NK-92 (cell line): ENCODE data around the gene ROCK2.
"Not testable (repeated sequence)": the region's sequence is repeated elsewhere in the genome, so short reads cannot be mapped to it uniquely, and the experiment has no call there.

ENCODE experiments used
- DNase-seq: peaks from one replicate; lab custom pipeline; 2025; ENCODE audit not compliant: unreplicated experiment; lab: John Stamatoyannopoulos, UW

Gene ROCK2

DNA sequence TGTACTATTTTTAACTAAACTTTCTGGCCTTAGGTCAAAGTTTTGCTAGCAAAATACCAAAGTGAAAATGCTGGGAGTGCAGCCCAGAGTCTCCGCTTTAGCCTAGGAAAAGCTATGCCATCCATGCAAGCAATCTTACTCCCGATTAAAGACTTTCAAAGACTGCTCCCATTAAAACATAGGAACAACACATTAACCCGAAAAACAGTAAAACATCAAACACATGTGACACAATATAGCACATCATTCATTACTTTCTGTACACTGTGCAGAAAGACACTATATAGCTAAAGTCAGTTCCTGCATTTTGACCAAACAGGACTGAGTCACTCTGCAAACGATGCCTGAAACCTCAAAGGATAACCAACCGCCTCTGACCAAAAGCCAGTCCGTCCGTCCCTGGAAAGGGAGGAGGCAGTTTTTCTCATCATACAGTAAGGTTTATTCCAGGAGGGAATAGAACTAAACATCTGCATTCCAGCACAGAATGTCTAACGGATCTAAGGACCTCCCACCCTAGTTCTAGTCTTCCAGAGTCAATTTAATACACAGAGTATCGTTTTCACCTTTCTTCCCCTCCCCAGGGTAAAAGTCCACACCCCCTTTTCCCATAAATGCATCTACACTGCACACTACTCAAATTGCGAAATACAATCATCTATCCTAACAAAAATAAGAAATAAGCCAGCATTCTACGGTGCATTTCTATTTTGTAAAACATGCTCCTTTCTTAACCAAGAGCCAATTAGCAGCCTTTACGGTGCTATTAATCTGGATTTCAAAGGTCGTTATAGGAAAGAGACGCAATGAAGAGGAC, 1.7 kb downstream of the ROCK2 start:
- DNase-seq: no peak

- no peak for DNase-seq
Measured at GRCh38 chr2:11340717-11341116, 3.7 kb downstream of the ROCK2 start.

- DNase-seq: no peak
Measured at GRCh38 chr2:11339508-11340083, 4.8 kb downstream of the ROCK2 start.

GRCh38 chr2:11338580-11338979, 5.9 kb downstream of the ROCK2 start:
- no peak for DNase-seq

GRCh38 chr2:11337909-11338308, 6.5 kb downstream of the ROCK2 start:
- no peak for DNase-seq

DNA sequence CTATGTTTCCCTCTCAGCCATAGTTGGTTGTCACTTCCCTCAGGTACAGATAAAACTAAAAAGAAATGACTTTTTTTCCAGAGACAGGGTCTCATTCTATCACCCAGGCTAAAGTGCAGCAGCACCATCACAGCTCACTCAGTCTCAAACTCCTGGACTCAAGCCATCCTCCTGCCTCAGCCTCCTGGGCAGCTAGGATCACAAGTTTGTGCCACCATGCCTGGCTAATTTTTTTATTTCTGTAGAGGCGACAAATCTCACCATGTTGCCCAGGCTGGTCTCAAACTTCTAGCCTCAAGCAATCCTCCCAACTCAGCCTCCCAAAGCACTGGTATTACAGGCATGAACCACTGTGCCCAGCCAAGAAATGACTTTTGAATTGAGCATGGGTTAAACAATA, 8.2 kb downstream of the ROCK2 start:
- no peak for DNase-seq

GRCh38 chr2:11333427-11334183, 10.8 kb downstream of the ROCK2 start:
- no peak for DNase-seq

DNA sequence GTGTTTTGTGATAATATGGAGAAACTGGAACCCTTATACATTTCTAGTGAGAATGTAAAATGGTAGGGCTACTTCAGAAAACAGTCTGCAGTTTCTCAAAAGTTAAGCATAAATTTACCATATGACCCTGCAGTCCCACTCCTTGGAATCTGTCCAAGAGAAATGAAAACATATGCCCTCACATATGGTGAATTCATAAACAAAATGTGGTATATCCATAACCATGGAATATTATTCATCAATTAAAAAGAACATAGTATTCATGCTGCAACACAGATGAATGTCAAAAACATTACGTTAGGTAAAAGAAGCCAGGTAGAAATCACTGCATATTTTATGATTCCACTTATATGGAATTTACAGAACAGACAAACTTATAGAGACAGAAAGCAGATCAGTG, 11.8 kb downstream of the ROCK2 start:
- no peak for DNase-seq

- no peak for DNase-seq
Measured at GRCh38 chr2:11330457-11331142, 13.8 kb downstream of the ROCK2 start.

DNA sequence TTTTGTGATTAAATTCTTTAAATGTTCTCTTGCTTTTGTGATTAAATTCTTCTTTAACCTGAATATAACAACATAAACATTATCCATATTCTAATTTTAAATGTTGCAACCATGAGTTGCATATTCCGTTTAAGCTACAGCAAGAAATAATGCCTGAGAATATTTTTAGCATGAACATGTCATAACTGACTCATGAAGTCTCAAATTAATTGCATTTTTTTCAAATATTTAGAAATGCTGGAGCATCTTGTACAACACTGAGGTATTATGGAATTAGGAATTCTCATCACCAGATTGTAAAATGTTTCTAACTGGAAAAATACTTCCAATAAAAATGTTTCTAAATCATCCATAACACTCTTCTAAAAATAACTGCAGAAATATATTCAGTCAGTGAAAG, 14.7 kb downstream of the ROCK2 start:
- DNase-seq: no peak

DNA sequence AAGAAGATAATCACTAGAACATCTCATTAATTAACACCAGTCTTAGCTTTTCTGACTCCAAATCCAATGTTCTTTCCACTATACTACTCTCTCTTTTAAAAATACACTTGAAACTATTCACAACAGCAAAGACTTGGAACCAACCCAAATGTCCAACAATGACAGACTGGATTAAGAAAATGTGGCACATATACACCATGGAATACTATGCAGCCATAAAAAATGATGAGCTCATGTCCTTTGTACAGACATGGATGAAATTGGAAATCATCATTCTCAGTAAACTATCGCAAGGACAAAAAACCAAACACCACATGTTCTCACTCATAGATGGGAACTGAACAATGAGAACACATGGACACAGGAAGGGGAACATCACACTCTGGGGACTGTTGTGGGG, 15.9 kb downstream of the ROCK2 start:
- not testable (repeated sequence) for DNase-seq

DNA sequence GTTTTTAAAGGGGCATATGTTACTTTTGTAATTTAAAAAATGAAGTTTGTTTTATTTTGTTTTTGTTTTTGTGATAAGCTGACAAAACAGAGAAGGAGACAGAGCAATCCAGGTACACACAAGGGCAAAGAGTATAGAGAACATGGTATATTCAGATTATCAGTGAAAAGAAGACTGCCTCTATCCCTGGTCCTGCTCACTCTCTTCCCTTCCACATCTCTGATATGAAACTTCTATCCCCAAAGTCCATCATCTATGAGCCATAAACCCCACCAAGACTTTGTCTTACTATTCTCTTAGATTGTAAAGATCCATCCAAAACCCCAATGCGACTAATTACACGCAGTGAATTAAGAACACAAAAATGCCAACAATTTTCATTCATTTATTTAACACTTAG, 16.6 kb downstream of the ROCK2 start:
- DNase-seq: no peak

DNA sequence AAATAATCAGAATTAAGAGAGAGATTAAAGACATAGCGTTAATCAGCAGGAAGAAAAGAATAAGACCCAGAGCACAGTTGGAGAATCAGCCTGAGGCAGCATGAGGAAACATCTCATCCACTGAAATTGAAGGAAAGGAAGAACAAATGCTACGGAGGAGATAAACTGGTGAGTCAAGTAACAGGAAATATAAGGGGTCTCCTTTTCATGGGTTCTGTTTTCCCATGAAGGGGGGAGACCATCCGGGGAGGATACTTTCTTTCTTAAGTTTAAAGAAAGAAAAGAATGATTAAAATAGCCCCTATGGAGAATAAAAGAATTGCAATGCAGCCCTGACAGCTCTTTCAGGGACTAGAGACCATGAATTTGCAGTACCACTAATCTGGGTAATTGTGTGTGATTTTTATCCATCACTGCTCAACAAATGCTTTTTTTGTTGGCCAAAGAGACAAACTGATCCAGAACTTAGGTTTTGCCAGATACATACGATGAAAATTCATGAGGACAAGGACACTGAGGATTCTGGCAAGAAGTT, 17.7 kb downstream of the ROCK2 start:
- no peak for DNase-seq

- no peak for DNase-seq
Measured at GRCh38 chr2:11325961-11326676, 18.3 kb downstream of the ROCK2 start.

GRCh38 chr2:11321847-11322246, 22.6 kb downstream of the ROCK2 start:
- no peak for DNase-seq

DNA sequence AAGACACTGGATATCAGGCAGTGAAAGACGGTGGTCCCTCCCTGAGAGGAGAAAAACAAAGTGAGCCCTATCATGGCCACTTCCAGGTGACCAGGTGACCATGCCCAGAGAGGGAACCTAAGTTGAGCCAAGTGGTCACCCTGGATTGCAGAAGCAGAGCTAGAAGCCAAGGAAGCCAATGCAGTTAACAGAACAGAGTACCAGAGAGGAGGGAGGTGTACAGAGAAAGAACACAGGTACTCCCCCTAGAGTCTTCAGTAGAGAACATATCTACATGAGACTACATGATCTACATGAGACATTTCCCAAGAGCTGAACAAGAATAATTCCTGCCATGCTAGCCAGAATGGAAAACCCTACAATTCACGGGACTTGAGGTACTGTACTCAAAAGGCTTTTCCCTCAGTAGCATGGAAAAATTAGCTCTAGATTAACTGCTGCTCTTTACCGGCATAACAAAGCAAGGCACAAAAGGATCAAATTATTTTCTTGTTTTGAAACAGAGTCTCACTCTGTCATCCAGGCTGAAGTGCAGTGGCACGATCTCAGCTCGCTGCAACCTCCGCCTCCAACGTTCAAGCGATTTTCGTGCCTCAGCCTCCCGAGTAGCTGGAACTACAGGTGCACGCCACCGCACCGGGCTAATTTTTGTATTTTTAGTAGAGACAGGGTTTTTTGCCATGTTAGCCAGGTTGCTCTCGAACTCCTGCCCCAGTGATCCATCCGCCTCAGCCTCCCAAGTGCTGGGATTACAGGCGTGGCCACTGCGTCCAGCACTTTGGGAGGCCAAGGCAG, 23.5 kb downstream of the ROCK2 start:
- DNase-seq: no peak

DNA sequence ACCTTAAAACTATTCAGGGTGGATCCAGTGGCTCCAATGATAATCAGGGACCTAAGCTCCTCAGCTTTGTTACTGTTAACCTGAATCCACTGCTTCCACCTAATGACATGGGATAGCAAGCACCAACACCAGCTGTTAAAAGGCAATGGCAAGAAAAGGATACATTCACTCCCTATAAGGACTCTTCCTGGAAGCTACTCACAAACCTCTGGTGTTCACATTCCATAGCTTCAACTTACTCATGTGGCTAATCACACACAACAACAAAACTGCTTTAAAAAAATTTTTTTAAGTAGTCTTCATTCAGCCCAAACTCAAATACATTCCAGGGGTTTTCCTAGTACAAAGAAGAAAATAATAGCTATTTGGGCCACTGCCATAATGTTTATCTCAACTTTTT, 24.5 kb downstream of the ROCK2 start:
- no peak for DNase-seq

DNA sequence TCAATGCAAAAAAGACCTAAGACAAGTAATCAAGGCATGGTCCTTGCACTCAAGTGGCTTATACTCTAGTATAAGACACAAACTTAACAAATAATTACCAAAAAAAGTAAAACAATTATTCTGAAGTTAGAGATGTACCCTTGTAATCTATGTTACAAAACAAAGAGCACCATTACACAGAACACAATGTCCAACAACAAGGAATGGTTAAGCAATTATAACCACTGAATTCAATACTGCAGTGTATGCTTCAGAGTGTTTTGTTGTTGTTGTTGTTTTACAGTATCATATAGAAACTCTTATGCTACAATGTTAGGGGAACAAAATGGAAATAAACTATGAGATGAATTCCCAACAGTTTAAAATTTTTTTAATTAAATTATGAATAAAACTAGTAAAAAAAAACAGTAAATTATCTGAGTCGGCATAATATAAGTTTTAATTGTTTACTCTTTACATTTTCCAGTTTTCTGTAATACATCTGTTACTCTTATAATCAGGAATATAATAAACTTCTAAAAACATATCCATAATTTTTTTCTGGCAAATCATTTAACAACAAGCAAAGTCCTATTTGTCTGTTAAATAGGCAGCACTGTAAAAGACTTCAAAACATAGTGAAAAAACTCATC, 29.2 kb downstream of the ROCK2 start:
- no peak for DNase-seq

- DNase-seq: no peak
Measured at GRCh38 chr2:11314487-11314886, 29.9 kb downstream of the ROCK2 start.
